ENCODE results near the gene TEX54. TPM values are rescaled to one million over a fixed set of nuclear protein-coding genes. Genes with fewer than 3 reads are reported as not detected.

The TEX54 gene
- total and polyA plus RNA-seq, 2 of the 13 experiments (the other 11 are each of a cell fraction or from before 2014, with no cell fraction given) = not detected

GRCh38 chr11:62858201-62858600, 25.6 kb upstream of the TEX54 start (continued):
- TF ChIP-seq ZNF646 (CRISPR knock-in tag; IDR thresholded peaks at IDR 0.05) (peak; percentile 39; the same call in 1 of the 2 replicates), HINFP (CRISPR knock-in tag; IDR thresholded peaks at IDR 0.05; ENCODE audit: low read depth) (no peak), HNF4A (CRISPR knock-in tag; IDR thresholded peaks at IDR 0.05) (no peak), SOX13 (IDR thresholded peaks at IDR 0.05) (no peak), SOX13 (CRISPR knock-in tag; conservative IDR thresholded peaks at IDR 0.05 in 1 of 2, IDR thresholded peaks at IDR 0.05 in 1 of 2) (peak in 1 of 2 experiments; percentile 22; a peak in 1 of 4 replicates), ZNF3 (CRISPR knock-in tag; IDR thresholded peaks at IDR 0.05) (peak; percentile 90), E2F2 (CRISPR knock-in tag; IDR thresholded peaks at IDR 0.05; ENCODE audit: borderline replicate concordance) (no peak), ZBTB38 (CRISPR knock-in tag; IDR thresholded peaks at IDR 0.05) (no peak), PATZ1 (CRISPR knock-in tag; IDR thresholded peaks at IDR 0.05) (0 out of 2 replicates have a peak, but pooled peaks have one; percentile 8), XBP1 (CRISPR knock-in tag; IDR thresholded peaks at IDR 0.05) (no peak), SP5 (CRISPR knock-in tag; IDR thresholded peaks at IDR 0.05; ENCODE audit: borderline replicate concordance, low read depth) (peak; percentile 39; the same call in 1 of the 2 replicates)
